ENCODE measurements around the gene ITGA5.

The ITGA5 gene

DNA sequence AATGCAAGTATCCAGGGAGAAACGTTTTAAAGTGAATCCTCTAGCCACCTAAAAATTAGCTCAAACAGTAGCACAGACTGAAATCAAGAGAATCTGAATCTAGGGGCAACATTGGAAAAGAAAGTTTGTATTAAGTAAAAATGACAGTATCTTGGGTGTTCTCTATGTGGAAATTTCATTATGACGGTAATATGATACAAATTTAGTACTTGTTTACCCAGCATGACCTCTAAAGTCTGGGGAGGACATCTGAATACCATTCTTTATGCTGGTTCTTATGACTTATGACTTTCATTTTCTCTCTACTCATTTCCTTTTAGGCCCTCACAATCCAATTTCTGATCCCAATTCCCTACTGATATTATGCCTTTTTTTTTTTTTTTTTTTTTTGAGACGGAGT lies 40.3 kb upstream of the ITGA5 start:
- Mint-ChIP-seq H3K4me1 (no peaks in the 10 kb centered on the region), H3K27ac (no peak overlapping the region), H3K27me3 (ENCODE audit: low read depth, poor library complexity) (peaks cover 24% of the 10 kb centered on the region), H3K4me3 (no peak overlapping the region), H3K36me3 (ENCODE audit: low read depth) (no peaks in the 10 kb centered on the region), H3K9me3 (no peaks in the 10 kb centered on the region)
- DNase-seq, result no peak
- TF ChIP-seq, protein P1, sequence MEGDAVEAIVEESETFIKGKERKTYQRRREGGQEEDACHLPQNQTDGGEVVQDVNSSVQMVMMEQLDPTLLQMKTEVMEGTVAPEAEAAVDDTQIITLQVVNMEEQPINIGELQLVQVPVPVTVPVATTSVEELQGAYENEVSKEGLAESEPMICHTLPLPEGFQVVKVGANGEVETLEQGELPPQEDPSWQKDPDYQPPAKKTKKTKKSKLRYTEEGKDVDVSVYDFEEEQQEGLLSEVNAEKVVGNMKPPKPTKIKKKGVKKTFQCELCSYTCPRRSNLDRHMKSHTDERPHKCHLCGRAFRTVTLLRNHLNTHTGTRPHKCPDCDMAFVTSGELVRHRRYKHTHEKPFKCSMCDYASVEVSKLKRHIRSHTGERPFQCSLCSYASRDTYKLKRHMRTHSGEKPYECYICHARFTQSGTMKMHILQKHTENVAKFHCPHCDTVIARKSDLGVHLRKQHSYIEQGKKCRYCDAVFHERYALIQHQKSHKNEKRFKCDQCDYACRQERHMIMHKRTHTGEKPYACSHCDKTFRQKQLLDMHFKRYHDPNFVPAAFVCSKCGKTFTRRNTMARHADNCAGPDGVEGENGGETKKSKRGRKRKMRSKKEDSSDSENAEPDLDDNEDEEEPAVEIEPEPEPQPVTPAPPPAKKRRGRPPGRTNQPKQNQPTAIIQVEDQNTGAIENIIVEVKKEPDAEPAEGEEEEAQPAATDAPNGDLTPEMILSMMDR (IDR thresholded peaks at IDR 0.05), result no peak

DNA sequence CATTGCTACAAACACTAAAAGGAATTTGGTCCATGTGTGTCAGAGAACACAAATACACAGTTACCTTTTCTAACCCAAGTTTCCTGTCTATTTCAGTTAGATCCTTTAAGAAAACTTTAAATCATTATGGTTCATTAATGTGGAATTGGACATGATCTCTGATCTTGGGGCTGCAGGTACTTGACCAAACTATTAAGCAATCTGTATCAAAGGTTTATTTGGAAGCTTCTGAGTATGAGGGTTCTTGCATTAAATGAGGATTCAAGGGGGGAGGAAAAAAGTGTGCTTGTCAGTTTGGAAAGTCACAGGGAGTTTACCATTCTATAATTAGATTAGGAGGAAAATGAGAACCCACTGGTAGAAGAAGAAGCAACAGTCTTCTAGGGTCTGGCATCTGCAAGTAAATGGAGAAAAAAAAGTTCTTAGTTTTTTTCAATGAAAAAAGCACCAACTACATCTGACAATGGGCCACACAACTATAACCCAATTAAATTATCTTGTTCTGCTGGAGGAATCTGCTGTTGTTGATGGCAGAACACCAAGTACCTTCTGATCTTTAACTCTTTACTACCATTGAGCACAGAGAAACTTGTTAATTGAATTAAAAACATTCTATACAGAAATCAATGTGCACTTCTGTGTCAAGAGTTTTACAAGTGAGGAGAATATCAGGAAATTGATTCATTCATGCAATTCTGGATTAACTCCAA lies 36.8 kb upstream of the ITGA5 start:
- Mint-ChIP-seq H3K27ac (no peak overlapping the region), H3K4me1 (no peaks in the 10 kb centered on the region), H3K4me3 (no peak overlapping the region), H3K27me3 (ENCODE audit: low read depth, poor library complexity) (peaks cover 21% of the 10 kb centered on the region), H3K36me3 (ENCODE audit: low read depth) (no peaks in the 10 kb centered on the region), H3K9me3 (no peaks in the 10 kb centered on the region)
- TF ChIP-seq, protein P1 (IDR thresholded peaks at IDR 0.05), result no peak
- no peak for DNase-seq

DNA sequence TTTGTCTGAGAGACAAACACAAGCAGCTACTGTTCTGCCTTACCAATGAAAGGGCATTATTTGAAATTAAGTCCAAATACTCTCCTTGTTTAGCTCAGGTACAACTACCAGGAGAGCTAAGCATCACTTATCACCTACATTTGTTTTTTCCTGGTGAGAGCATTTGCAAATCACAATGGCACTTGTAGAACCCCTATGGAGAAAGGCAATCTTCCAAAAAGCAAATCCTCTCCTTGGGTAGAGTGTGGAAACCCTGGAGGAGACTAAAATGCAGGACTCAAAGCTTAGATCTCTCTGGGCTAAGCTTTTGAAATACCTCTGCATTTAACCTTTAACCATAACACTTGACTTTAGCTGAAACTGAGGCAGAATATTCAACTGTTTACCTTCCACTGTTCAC lies 33.6 kb upstream of the ITGA5 start:
- Mint-ChIP-seq H3K27me3 (ENCODE audit: low read depth, poor library complexity) (peaks cover 24% of the 10 kb centered on the region), H3K9me3 (no peaks in the 10 kb centered on the region), H3K27ac (no peak overlapping the region), H3K4me1 (no peaks in the 10 kb centered on the region), H3K36me3 (ENCODE audit: low read depth) (no peaks in the 10 kb centered on the region), H3K4me3 (no peak overlapping the region)
- DNase-seq, result no peak
- TF ChIP-seq, protein P1 (IDR thresholded peaks at IDR 0.05), result no peak

DNA sequence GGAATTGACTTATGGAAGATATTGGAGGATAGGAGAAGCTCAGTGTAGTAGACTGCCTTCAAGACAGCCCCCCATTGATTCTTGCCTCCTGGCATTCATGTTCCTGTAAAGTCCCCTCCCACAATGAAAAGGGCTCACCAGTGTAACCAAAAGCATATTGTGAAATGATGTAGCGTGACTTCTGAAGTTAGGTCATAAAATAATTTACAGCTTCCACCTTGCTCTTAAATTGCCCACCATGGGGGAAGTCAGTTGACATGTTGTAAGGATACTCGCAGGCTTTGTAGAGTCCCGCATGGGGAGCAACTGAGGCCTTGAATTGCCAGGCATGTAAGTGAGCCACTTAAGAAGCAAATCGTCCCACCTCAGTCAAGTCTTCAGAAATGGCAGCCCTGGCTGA lies 29.3 kb upstream of the ITGA5 start:
- Mint-ChIP-seq H3K27me3 (ENCODE audit: low read depth, poor library complexity) (peaks cover 23% of the 10 kb centered on the region), H3K9me3 (no peaks in the 10 kb centered on the region), H3K4me1 (no peaks in the 10 kb centered on the region), H3K27ac (no peak overlapping the region), H3K36me3 (ENCODE audit: low read depth) (no peaks in the 10 kb centered on the region), H3K4me3 (no peak overlapping the region)
- TF ChIP-seq, protein P1 (IDR thresholded peaks at IDR 0.05), result no peak
- no peak for DNase-seq

DNA sequence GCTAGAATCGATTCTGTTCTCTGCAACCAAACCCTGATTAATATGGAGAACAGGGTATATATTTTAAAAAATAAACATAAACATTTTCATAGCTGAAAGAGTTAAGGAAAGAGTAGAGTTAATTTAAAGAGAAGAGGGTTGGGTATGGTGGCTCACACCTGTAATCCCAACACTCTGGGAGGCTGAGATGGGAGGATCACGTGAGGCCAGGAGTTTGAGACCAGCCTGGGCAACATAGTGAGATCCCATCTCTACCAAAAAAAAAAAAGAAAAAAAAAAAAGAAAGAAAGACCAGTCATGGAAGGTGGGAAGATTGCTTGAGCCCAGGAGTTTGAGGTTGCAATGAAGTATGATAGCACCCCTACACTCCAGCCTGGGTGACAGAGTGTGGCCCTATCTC lies 28.9 kb upstream of the ITGA5 start:
- DNase-seq, result no peak
- H3K9me3 Mint-ChIP-seq, result no peaks in the 10 kb centered on the region
- peaks cover under 1% of the 10 kb centered on the region for H3K4me1 Mint-ChIP-seq
- no peaks in the 10 kb centered on the region for H3K36me3 Mint-ChIP-seq (ENCODE audit: low read depth)
- no peak overlapping the region for H3K4me3 Mint-ChIP-seq
- H3K27me3 Mint-ChIP-seq (ENCODE audit: low read depth, poor library complexity), result peaks cover 23% of the 10 kb centered on the region
- no peak overlapping the region for H3K27ac Mint-ChIP-seq
- TF ChIP-seq, protein P1 (IDR thresholded peaks at IDR 0.05), result no peak

DNA sequence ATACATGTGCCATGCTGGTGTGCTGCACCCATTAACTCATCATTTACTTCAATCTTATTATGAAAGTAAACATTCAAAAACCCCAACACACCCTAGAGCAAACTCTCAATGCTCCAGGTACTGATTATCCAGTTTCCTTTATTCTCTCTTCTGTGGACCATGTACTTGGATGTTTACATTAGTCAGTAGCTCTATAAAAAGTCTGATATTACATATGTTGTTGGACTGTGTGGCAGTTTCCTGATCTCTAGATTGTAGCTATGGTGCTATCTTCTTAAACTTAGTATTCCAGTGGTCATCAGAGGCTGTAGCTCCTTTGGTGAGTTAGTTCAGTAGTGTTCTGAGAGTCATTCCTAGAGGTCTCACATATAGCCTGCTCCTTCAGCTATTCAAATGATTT lies 25.1 kb upstream of the ITGA5 start:
- no peak for DNase-seq
- no peak overlapping the region for H3K27ac Mint-ChIP-seq
- H3K9me3 Mint-ChIP-seq, result no peaks in the 10 kb centered on the region
- H3K4me1 Mint-ChIP-seq, result peaks cover 16% of the 10 kb centered on the region
- no peak overlapping the region for H3K4me3 Mint-ChIP-seq
- peaks cover 11% of the 10 kb centered on the region for H3K27me3 Mint-ChIP-seq (ENCODE audit: low read depth, poor library complexity)
- TF ChIP-seq, protein P1 (IDR thresholded peaks at IDR 0.05), result no peak
- no peaks in the 10 kb centered on the region for H3K36me3 Mint-ChIP-seq (ENCODE audit: low read depth)

Data from nephron progenitor cell (in vitro differentiated cells).